B cell (primary cell): ENCODE measurements around the gene PHF21B. TPM values are rescaled to one million over a fixed set of nuclear protein-coding genes. Genes with fewer than 3 reads are reported as not detected.

Experiments used
- ATAC-seq: fragments of 200-7000 bp; cut with Tn5 transposase; one replicate; pipeline ENCODE4 v1.10.0; 2021; ENCODE audit warnings: low read depth, mild to moderate bottlenecking, moderate number of reproducible peaks, moderate library complexity
- CTCF ChIA-PET: fragments of 350-600 bp; sonication (Branson Sonifier 250); formaldehyde crosslinking; loops from one replicate; lab custom pipeline; 2021; ENCODE audit warnings: antibody characterized with exemption, inconsistent platforms; lab: Charles Lee
- POLR2A ChIA-PET: fragments of 350-600 bp; sonication (Branson Sonifier 250); formaldehyde crosslinking; loops from one replicate; lab custom pipeline; 2021; ENCODE audit warnings: antibody characterized with exemption; lab: Charles Lee
- DNase-seq: peaks from one replicate; pipeline ENCODE4 v3.0.0; 2013
- H2AFZ ChIP-seq: 2 replicates; pipeline ENCODE4 v1.6.1; 2012; ENCODE audit warnings: mild to moderate bottlenecking, low read depth, low read length; ENCODE audit not compliant: insufficient read depth, poor library complexity, severe bottlenecking
- H3K27ac ChIP-seq, 2 donors: 1 replicate in 1 of 2; 2 replicates in 1 of 2; pipeline ENCODE4 v1.5.1; 2012 to 2013; ENCODE audit warnings: low read length in 2 of 2, mild to moderate bottlenecking in 2 of 2, moderate library complexity in 1 of 2
- H3K27me3 ChIP-seq, 4 experiments: fragments of 200-600 bp in 1 of 4; sonication (generic) in 1 of 4; replicated peaks in 1 of 4; 1 replicate in 2 of 4; 2 replicates in 2 of 4; pipeline versions ENCODE4 v1.6.1 to v1.7.0; 2013 to 2016; ENCODE audit warnings: low read length in 3 of 4, mild to moderate bottlenecking in 2 of 4, mixed read lengths in 1 of 4, moderate library complexity in 1 of 4; ENCODE audit not compliant: insufficient read depth in 4 of 4, control insufficient read depth in 3 of 4; ENCODE audit errors: control extremely low read depth in 1 of 4
- H3K36me3 ChIP-seq, 2 experiments: replicated peaks in 1 of 2; 1 replicate in 1 of 2; 2 replicates in 1 of 2; pipeline versions ENCODE4 v1.6.1 to v1.7.1; 2013; ENCODE audit warnings: low read length in 1 of 2; ENCODE audit not compliant: insufficient read depth in 2 of 2, control insufficient read depth in 1 of 2; ENCODE audit errors: control extremely low read depth in 1 of 2, extremely low read depth in 1 of 2
- H3K4me1 ChIP-seq, 2 donors: fragments of 200-600 bp in 1 of 2; sonication (generic) in 1 of 2; 1 replicate in 1 of 2; 2 replicates in 1 of 2; pipeline versions ENCODE4 v1.5.1 to v1.6.1; 2013 to 2017; ENCODE audit warnings: low read length in 2 of 2; ENCODE audit not compliant: control insufficient read depth in 2 of 2, insufficient read depth in 2 of 2
- H3K4me2 ChIP-seq: replicated peaks from 2 replicates; pipeline ENCODE3; 2012; ENCODE audit warnings: mild to moderate bottlenecking, low read depth, low read length; ENCODE audit not compliant: poor library complexity, severe bottlenecking
- H3K4me3 ChIP-seq, 5 experiments: fragments of 200-600 bp in 1 of 5; sonication (generic) in 1 of 5; 1 replicate in 3 of 5; 2 replicates in 2 of 5; pipeline versions ENCODE4 v1.5.1 to v1.7.0; 2011 to 2016; ENCODE audit warnings: low read length in 4 of 5, mild to moderate bottlenecking in 4 of 5, low read depth in 2 of 5, control low read depth in 1 of 5, moderate library complexity in 1 of 5; ENCODE audit not compliant: insufficient read depth in 1 of 5; ENCODE audit errors: control extremely low read depth in 1 of 5, extremely low read depth in 1 of 5
- H3K79me2 ChIP-seq: fragments of 200-600 bp; sonication (generic); one replicate; pipeline ENCODE4 v1.6.0; 2016; ENCODE audit warnings: low read length; ENCODE audit not compliant: control insufficient read depth, insufficient read depth
- H3K9ac ChIP-seq: fragments of 200-600 bp; sonication (generic); 2 replicates; pipeline ENCODE4 v1.6.1; 2017; ENCODE audit warnings: mild to moderate bottlenecking, low read length, moderate library complexity
- H3K9me3 ChIP-seq, 3 donors: one replicate each; pipeline versions ENCODE4 v1.6.1 to v1.7.1; 2013; ENCODE audit warnings: low read length in 2 of 3; ENCODE audit not compliant: control insufficient read depth in 2 of 3, insufficient read depth in 1 of 3; ENCODE audit errors: control extremely low read depth in 1 of 3
- H4K20me1 ChIP-seq: 2 replicates; pipeline ENCODE4 v1.6.0; 2012; ENCODE audit warnings: mild to moderate bottlenecking, low read length; ENCODE audit not compliant: insufficient read depth, control insufficient read depth, poor library complexity, severe bottlenecking
- H3K27ac Mint-ChIP-seq: one replicate; pipeline ENCODE4 v1.8.0; 2021; ENCODE audit warnings: mixed read lengths
- H3K27me3 Mint-ChIP-seq: one replicate; pipeline ENCODE4 v1.8.0; 2021; ENCODE audit warnings: mixed read lengths
- H3K4me1 Mint-ChIP-seq: one replicate; pipeline ENCODE4 v1.8.0; 2021; ENCODE audit warnings: mixed read lengths
- H3K4me3 Mint-ChIP-seq: one replicate; pipeline ENCODE4 v1.8.0; 2021; ENCODE audit warnings: mixed read lengths
- H3K9me3 Mint-ChIP-seq: one replicate; pipeline ENCODE4 v1.8.0; 2022; ENCODE audit warnings: mixed read lengths; ENCODE audit not compliant: insufficient read depth
- EZH2 ChIP-seq: IDR thresholded peaks from 2 replicates; pipeline ENCODE4 v1.6.1; 2012; ENCODE audit warnings: borderline replicate concordance, low read depth, mild to moderate bottlenecking, moderate library complexity, low read length; ENCODE audit not compliant: insufficient read depth, poor library complexity, severe bottlenecking
- WGBS: methylation state at CpG from one replicate; pipeline ENCODE4 v1.1.5; 2013; ENCODE audit warnings: missing lambda C conversion rate; ENCODE audit not compliant: insufficient coverage; 5-methylcytosine and 5-hydroxymethylcytosine counted together
- intact Hi-C: fragments of 100-400 bp; cut with micrococcal nuclease; formaldehyde crosslinking; loops from one replicate; pipeline ENCODE4 v1.10.0; 2022
- polyA plus RNA-seq: library from polyadenylated mRNA; depleted of rRNA; stranded (reverse); fragments of >200 nt; gene quantifications from 2 replicates; pipeline ENCODE4 v1.2.3, GENCODE V29; 2012
- total RNA-seq, 2 donors: library from RNA; stranded (reverse); fragments of 120-200 nt in 1 of 2; gene quantifications; 1 replicate in 1 of 2; 2 replicates in 1 of 2; pipeline versions ENCODE4 v1.2.3 to v1.2.4, GENCODE V29; 2013 to 2022
- TF ChIP-seq, protein P1 (sequence below): fragments of 200-600 bp; IDR thresholded peaks from one replicate; pipeline ENCODE4 v1.8.0; 2022; ENCODE audit warnings: antibody characterized with exemption, mild to moderate bottlenecking

PHF21B gene
- total and polyA plus RNA-seq, 2 donors (not counting 1 experiment from before 2014, with no cell fraction given): not detected

DNA sequence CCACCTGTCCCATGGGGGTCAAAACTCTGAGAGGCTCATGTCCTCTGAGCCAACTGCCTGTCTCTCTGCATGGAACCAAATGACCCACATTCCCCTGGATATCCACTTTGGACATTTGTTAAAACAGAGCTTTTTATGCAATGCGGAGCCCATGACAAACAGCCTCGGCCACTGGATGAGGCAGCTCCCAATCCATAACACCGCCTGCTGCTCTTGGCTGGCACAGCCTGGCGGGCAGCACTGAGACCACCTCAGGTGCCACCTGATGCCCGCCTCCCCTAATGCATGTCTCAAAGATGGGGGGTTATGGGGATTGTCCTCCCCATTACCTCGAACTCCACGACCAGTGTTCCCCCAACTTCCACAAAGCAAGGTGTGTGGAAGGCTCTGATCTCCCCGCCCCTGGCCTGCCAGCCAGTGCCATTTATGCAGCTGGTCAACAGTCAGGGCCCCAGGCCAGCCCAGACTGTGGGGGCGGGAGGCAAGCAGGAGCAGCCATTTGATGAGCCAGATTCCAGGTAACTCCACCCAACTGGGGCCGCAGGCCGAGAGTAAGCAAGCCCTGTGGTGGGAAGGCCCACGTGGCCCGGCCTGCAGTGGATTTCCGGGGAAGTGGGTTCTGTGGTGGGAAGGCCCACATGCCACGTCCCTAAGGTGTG, 84.2 kb downstream of the PHF21B start:
- WGBS: 68% methylated on average over 13 of the region's 15 CpGs
- no peaks in the 10 kb centered on the region for H3K4me1 Mint-ChIP-seq
- DNase-seq (no peak), ATAC-seq (no peak)
- Histone ChIP-seq H3K4me1 (no peaks in the 10 kb centered on the region), H3K9me3 (peaks cover 0 to 8% (median 0%) of the 10 kb centered on the region in 3 donors), H3K27me3 (no peaks in the 10 kb centered on the region), H3K9ac (no peak overlapping the region), H3K27ac (no peak overlapping the region), H2AFZ (no peak overlapping the region), H3K36me3 (no peaks in the 10 kb centered on the region), H3K79me2 (no peaks in the 10 kb centered on the region), H3K4me3 (no peak overlapping the region), H3K4me2 (no peak overlapping the region), H4K20me1 (no peaks in the 10 kb centered on the region)
- no peak overlapping the region for H3K4me3 Mint-ChIP-seq
- POLR2A ChIA-PET: no interaction called here
- CTCF ChIA-PET: interaction anchor here (0.8 kb wide), 1 partner anchor 11 kb away, joined by 3 read pairs; no protein-coding TSS in a partner anchor
- H3K27me3 Mint-ChIP-seq: no peaks in the 10 kb centered on the region
- H3K27ac Mint-ChIP-seq: no peak overlapping the region
- H3K9me3 Mint-ChIP-seq: no peaks in the 10 kb centered on the region
- TF ChIP-seq, protein P1, sequence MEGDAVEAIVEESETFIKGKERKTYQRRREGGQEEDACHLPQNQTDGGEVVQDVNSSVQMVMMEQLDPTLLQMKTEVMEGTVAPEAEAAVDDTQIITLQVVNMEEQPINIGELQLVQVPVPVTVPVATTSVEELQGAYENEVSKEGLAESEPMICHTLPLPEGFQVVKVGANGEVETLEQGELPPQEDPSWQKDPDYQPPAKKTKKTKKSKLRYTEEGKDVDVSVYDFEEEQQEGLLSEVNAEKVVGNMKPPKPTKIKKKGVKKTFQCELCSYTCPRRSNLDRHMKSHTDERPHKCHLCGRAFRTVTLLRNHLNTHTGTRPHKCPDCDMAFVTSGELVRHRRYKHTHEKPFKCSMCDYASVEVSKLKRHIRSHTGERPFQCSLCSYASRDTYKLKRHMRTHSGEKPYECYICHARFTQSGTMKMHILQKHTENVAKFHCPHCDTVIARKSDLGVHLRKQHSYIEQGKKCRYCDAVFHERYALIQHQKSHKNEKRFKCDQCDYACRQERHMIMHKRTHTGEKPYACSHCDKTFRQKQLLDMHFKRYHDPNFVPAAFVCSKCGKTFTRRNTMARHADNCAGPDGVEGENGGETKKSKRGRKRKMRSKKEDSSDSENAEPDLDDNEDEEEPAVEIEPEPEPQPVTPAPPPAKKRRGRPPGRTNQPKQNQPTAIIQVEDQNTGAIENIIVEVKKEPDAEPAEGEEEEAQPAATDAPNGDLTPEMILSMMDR: no peak
- TF ChIP-seq EZH2: no peak
- intact Hi-C loops: no loop called here

DNA sequence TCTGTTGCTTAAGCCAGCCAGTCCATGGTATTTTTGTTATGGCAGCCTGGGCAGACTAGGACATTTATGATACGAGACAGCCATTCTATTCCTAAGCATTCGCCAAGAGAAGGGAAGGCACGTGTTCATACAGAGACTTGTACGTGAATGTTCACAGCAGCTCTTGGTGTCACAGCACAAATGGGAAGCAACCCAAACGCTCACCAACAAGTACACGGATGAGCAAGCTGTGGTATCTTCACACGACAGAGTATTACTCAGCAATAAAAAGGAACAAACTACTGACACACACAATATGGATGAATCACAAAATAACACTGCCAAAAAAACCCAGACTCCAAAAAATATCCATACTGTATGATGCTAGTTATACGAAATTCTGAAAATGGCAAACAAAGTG, 85.1 kb downstream of the PHF21B start:
- ChIA-PET CTCF (interaction anchor here (0.8 kb wide), 1 partner anchor 12 kb away, joined by 3 read pairs; no protein-coding TSS in a partner anchor), POLR2A (no interaction called here)
- no peak for DNase-seq
- Histone ChIP-seq H3K9ac (no peak overlapping the region), H3K36me3 (no peaks in the 10 kb centered on the region), H3K9me3 (peaks cover 0 to 8% (median 0%) of the 10 kb centered on the region in 3 donors), H3K4me3 (no peak overlapping the region), H4K20me1 (no peaks in the 10 kb centered on the region), H3K27me3 (no peaks in the 10 kb centered on the region), H3K27ac (no peak overlapping the region), H2AFZ (no peak overlapping the region), H3K4me2 (no peak overlapping the region), H3K79me2 (no peaks in the 10 kb centered on the region), H3K4me1 (no peaks in the 10 kb centered on the region)
- TF ChIP-seq, protein P1: no peak
- TF ChIP-seq EZH2: no peak
- Mint-ChIP-seq H3K4me3 (no peak overlapping the region), H3K27me3 (no peaks in the 10 kb centered on the region), H3K27ac (no peak overlapping the region), H3K4me1 (no peaks in the 10 kb centered on the region), H3K9me3 (no peaks in the 10 kb centered on the region)
- WGBS: 93% methylated on average over 7 of the region's 8 CpGs
- no peak for ATAC-seq
- intact Hi-C loops: no loop called here
